ENCODE data around the gene NKRF. TPM values are rescaled to one million over a fixed set of nuclear protein-coding genes. Genes with fewer than 3 reads are reported as not detected.

Gene NKRF
- total and polyA plus RNA-seq, 9 of the 15 experiments (the other 6 are each of a cell fraction or from before 2014, with no cell fraction given), result 8.9 to 31.9 (median 19.0) TPM

DNA sequence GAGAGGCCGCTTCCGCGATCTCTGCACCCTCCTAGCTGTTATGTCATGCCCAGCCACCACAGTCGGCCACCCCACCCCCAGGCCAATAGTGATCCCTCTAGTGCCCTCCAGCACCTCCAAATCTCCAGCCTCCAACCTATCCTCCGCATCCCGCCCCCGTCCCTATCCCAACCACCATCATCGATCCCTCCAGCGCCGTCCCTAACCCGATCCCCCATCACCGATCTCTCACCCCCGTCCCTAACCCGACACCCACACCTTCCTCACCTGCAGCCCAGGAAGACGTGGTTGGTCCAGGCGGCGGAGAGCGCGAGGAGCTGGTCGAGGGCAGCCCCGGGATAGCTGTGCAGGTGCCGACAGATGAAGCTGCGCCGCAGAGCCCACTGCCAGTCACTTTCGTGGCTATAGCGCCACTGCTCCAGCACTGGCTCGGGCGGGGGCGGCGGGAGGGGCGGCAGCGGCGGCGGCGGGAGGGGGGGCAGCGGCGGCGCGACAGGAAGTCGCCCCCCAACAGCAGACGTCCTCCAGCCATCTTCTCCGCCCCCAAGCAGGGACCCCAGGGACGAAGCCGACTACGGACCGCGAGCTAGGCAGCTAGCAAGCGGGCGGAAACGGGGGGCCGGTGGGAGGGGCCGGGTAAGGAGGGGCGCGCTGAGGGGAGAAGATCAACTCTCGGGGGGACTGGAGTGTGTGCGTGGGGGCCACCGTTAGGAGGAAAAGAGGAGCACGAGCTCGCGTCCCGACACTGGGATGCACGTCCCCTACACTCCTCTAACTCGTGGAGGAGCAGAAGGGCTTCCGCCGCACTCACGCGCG lies 552 bp downstream of the NKRF start:
- peak overlapping the region; percentile 99 for H2AFZ ChIP-seq (ENCODE audit: low read depth, low read length)
- CTCF ChIA-PET (ENCODE audit: low intra/inter-chr PET ratio), result interaction anchor here (1.3 kb wide), 1 partner anchor 124 kb away, joined by 6 read pairs; no protein-coding TSS in a partner anchor
- FAIRE-seq, result no peak
- TF ChIP-seq E2F6 (IDR thresholded peaks at IDR 0.05; ENCODE audit: borderline replicate concordance in 1 of 2, extremely low read depth in 1 of 2, insufficient read depth in 1 of 2, insufficient read length in 1 of 2, low read depth in 1 of 2, low read length in 1 of 2, poor library complexity in 1 of 2, severe bottlenecking in 1 of 2) (peak in 1 of 2 experiments; percentile 25), POLR3G (IDR thresholded peaks at IDR 0.05; ENCODE audit: extremely low read depth, insufficient read length, insufficient replicate concordance) (no peak), ZNF12 (CRISPR knock-in tag; IDR thresholded peaks at IDR 0.05) (no peak), KLF6 (CRISPR knock-in tag; IDR thresholded peaks at IDR 0.05; ENCODE audit: borderline replicate concordance) (no peak), ZNF3 (CRISPR knock-in tag; IDR thresholded peaks at IDR 0.05) (no peak), ELF4 (CRISPR knock-in tag; IDR thresholded peaks at IDR 0.05) (no peak), SIN3B (IDR thresholded peaks at IDR 0.05; ENCODE audit: low read depth) (no peak), ID3 (CRISPR knock-in tag; IDR thresholded peaks at IDR 0.05) (no peak), ID3 (tag; IDR thresholded peaks at IDR 0.05) (no peak)
- TF ChIP-seq, protein P1, sequence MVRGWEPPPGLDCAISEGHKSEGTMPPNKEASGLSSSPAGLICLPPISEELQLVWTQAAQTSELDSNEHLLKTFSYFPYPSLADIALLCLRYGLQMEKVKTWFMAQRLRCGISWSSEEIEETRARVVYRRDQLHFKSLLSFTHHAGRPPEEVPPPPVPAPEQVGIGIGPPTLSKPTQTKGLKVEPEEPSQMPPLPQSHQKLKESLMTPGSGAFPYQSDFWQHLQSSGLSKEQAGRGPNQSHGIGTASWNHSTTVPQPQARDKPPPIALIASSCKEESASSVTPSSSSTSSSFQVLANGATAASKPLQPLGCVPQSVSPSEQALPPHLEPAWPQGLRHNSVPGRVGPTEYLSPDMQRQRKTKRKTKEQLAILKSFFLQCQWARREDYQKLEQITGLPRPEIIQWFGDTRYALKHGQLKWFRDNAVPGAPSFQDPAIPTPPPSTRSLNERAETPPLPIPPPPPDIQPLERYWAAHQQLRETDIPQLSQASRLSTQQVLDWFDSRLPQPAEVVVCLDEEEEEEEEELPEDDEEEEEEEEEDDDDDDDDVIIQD (CRISPR knock-in tag; IDR thresholded peaks at IDR 0.05), result no peak
- TF ChIP-seq, protein P2, sequence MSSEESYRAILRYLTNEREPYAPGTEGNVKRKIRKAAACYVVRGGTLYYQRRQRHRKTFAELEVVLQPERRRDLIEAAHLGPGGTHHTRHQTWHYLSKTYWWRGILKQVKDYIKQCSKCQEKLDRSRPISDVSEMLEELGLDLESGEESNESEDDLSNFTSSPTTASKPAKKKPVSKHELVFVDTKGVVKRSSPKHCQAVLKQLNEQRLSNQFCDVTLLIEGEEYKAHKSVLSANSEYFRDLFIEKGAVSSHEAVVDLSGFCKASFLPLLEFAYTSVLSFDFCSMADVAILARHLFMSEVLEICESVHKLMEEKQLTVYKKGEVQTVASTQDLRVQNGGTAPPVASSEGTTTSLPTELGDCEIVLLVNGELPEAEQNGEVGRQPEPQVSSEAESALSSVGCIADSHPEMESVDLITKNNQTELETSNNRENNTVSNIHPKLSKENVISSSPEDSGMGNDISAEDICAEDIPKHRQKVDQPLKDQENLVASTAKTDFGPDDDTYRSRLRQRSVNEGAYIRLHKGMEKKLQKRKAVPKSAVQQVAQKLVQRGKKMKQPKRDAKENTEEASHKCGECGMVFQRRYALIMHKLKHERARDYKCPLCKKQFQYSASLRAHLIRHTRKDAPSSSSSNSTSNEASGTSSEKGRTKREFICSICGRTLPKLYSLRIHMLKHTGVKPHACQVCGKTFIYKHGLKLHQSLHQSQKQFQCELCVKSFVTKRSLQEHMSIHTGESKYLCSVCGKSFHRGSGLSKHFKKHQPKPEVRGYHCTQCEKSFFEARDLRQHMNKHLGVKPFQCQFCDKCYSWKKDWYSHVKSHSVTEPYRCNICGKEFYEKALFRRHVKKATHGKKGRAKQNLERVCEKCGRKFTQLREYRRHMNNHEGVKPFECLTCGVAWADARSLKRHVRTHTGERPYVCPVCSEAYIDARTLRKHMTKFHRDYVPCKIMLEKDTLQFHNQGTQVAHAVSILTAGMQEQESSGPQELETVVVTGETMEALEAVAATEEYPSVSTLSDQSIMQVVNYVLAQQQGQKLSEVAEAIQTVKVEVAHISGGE (CRISPR knock-in tag; IDR thresholded peaks at IDR 0.05), result 0 out of 6 replicates have a peak, but pooled peaks of 1 of the 3 experiments have one; percentile 1

More for the DNA sequence above, 552 bp downstream of the NKRF start:
- ATAC-seq (peak; percentile 84), DNase-seq (ENCODE audit: extremely low read depth in 1 of 4, low spot score in 3 of 4) (peak in 2 of 4 experiments; percentile 48 to 57)
- H3K9ac ChIP-seq (ENCODE audit: insufficient read depth in 1 of 2, low read depth in 2 of 2, low read length in 2 of 2), result peak overlapping the region; percentile 92 to 100
- in situ Hi-C loops (cut with MboI) (no loop called here), intact Hi-C loops (cut with micrococcal nuclease) (loop anchor here (5.0 to 10.0 kb wide), 2 partner anchors 87 to 91 kb away; partner anchors contain the start of gene SEPTIN6)
- H3K79me2 ChIP-seq (ENCODE audit: control insufficient read depth, insufficient read depth, low read length), result peaks cover 58% of the 10 kb centered on the region
- H3K4me1 ChIP-seq (replicated peaks in 1 of 2; ENCODE audit: control insufficient read depth in 2 of 2, insufficient read depth in 2 of 2, low read length in 2 of 2), result peaks cover 7 to 12% of the 10 kb centered on the region in 2 experiments; a peak in 4 of 5 replicates
- H3K4me3 ChIP-seq, result peak overlapping the region; percentile 84
- WGBS (ENCODE audit: insufficient coverage, low coverage, missing lambda C conversion rate), result 2% methylated on average over 26 of the region's 68 CpGs
- no peaks in the 10 kb centered on the region for H3K9me3 ChIP-seq (replicated peaks; ENCODE audit: control insufficient read depth, insufficient read depth, low read depth, low read length)
- no peaks in the 10 kb centered on the region for H3K27me3 ChIP-seq (ENCODE audit: control insufficient read depth in 2 of 2, insufficient read depth in 2 of 2, low read length in 2 of 2)
- peak overlapping the region; percentile 88 for H3K4me2 ChIP-seq (ENCODE audit: insufficient read depth, low read length)
- peaks cover 20% of the 10 kb centered on the region for H4K20me1 ChIP-seq (replicated peaks; ENCODE audit: control insufficient read depth, insufficient read depth, low read length)
- TSS peak; percentile 44 for BruUV-seq (replicated peaks)
- H3K9me1 ChIP-seq (ENCODE audit: control insufficient read depth, insufficient read depth, low read length), result no peaks in the 10 kb centered on the region
- peak overlapping the region; percentile 95 for H3K27ac ChIP-seq (ENCODE audit: extremely low read depth, low read depth, low read length)
- H3K36me3 ChIP-seq (ENCODE audit: control insufficient read depth, insufficient read depth, low read length), result peaks cover 29% of the 10 kb centered on the region
- POLR2A ChIA-PET, result interaction anchor here (0.7 to 1.3 kb wide), 9 partner anchors 9 to 181 kb away, joined by 3 to 4 read pairs (median 4); no protein-coding TSS in a partner anchor
